MM.1S (cell line): Measurements from ENCODE around the gene RBMS3.

Experiments used
- DNase-seq: peaks from one replicate; pipeline ENCODE4 v3.0.0-alpha.2; 2015
- H2AFZ ChIP-seq: fragments of 300-600 bp; sonication (generic); 2 replicates; pipeline ENCODE4 v1.6.0; 2016; ENCODE audit warnings: antibody characterized with exemption, low read length
- H3F3A ChIP-seq: fragments of 300-600 bp; sonication (generic); 2 replicates; pipeline ENCODE4 v1.6.1; 2016; ENCODE audit warnings: mild to moderate bottlenecking, antibody characterized with exemption, low read length, moderate library complexity, mixed read lengths; ENCODE audit not compliant: insufficient read depth
- H3K27ac ChIP-seq: fragments of 300-600 bp; sonication (generic); 2 replicates; pipeline ENCODE4 v1.5.1; 2016; ENCODE audit warnings: mild to moderate bottlenecking, low read length
- H3K27me3 ChIP-seq: fragments of 300-600 bp; sonication (generic); replicated peaks from 2 replicates; pipeline ENCODE4 v1.6.0; 2016; ENCODE audit warnings: low read length; ENCODE audit not compliant: insufficient read depth
- H3K36me3 ChIP-seq: fragments of 300-600 bp; sonication (generic); replicated peaks from 2 replicates; pipeline ENCODE4 v1.6.1; 2016; ENCODE audit warnings: mild to moderate bottlenecking, low read length, mixed read lengths; ENCODE audit not compliant: insufficient read depth
- H3K4me1 ChIP-seq: fragments of 300-600 bp; sonication (generic); 2 replicates; pipeline ENCODE4 v1.6.1; 2016; ENCODE audit warnings: low read length, mixed read lengths
- H3K4me2 ChIP-seq: fragments of 300-600 bp; sonication (generic); 2 replicates; pipeline ENCODE4 v1.6.0; 2016; ENCODE audit warnings: low read depth, low read length
- H3K4me3 ChIP-seq: fragments of 300-600 bp; sonication (generic); 2 replicates; pipeline ENCODE4 v1.5.1; 2016; ENCODE audit warnings: low read length, mixed read lengths
- H3K79me2 ChIP-seq: fragments of 300-600 bp; sonication (generic); 2 replicates; pipeline ENCODE4 v1.6.1; 2016; ENCODE audit warnings: mixed run types, low read length, mixed read lengths
- H3K9ac ChIP-seq: fragments of 300-600 bp; sonication (generic); 2 replicates; pipeline ENCODE4 v1.6.1; 2016; ENCODE audit warnings: low read length, mixed read lengths
- H3K9me2 ChIP-seq: fragments of 300-600 bp; sonication (generic); replicated peaks from 2 replicates; pipeline ENCODE4 v1.6.1; 2016; ENCODE audit warnings: mild to moderate bottlenecking, low read length, mixed read lengths; ENCODE audit not compliant: insufficient read depth
- H3K9me3 ChIP-seq: fragments of 300-600 bp; sonication (generic); replicated peaks from 2 replicates; pipeline ENCODE4 v1.6.1; 2016; ENCODE audit warnings: mild to moderate bottlenecking, low read length, mixed read lengths; ENCODE audit not compliant: insufficient read depth
- H4K20me1 ChIP-seq: fragments of 300-600 bp; sonication (generic); 2 replicates; pipeline ENCODE4 v1.6.1; 2016; ENCODE audit warnings: mild to moderate bottlenecking, low read length, moderate library complexity, mixed read lengths; ENCODE audit not compliant: insufficient read depth
- CTCF ChIP-seq: fragments of 300-600 bp; sonication (generic); IDR thresholded peaks from 2 replicates; pipeline ENCODE4 v1.5.1; 2016; ENCODE audit warnings: antibody characterized with exemption, low read length, mixed read lengths
- EZH2 ChIP-seq: fragments of 300-600 bp; sonication (generic); optimal IDR thresholded peaks from 2 replicates; pipeline ENCODE3; 2017; ENCODE audit warnings: low read depth, mild to moderate bottlenecking, antibody characterized with exemption, low read length, mixed read lengths
- EZH2phosphoT487 ChIP-seq: fragments of 300-600 bp; sonication (generic); IDR thresholded peaks from 2 replicates; pipeline ENCODE4 v1.6.1; 2018; ENCODE audit warnings: antibody characterized with exemption, low read length

The RBMS3 gene

GRCh38 chr3:29903600-29903999, 622.7 kb downstream of the RBMS3 start:
- TF ChIP-seq EZH2 (no peak), EZH2phosphoT487 (no peak), CTCF (no peak)
- no peaks in the 10 kb centered on the region for H3K79me2 ChIP-seq
- no peaks in the 10 kb centered on the region for H3K9me2 ChIP-seq
- no peak overlapping the region for H3K9ac ChIP-seq
- no peak overlapping the region for H3K4me2 ChIP-seq
- no peaks in the 10 kb centered on the region for H3K4me1 ChIP-seq
- DNase-seq = no peak
- H3F3A ChIP-seq = no peaks in the 10 kb centered on the region
- no peak overlapping the region for H3K4me3 ChIP-seq
- H3K27ac ChIP-seq = no peak overlapping the region
- no peaks in the 10 kb centered on the region for H4K20me1 ChIP-seq
- no peak overlapping the region for H2AFZ ChIP-seq
- no peaks in the 10 kb centered on the region for H3K36me3 ChIP-seq
- no peaks in the 10 kb centered on the region for H3K9me3 ChIP-seq
- H3K27me3 ChIP-seq = no peaks in the 10 kb centered on the region

GRCh38 chr3:29906906-29907305, 626.0 kb downstream of the RBMS3 start:
- no peak for DNase-seq
- Histone ChIP-seq H3K9me3 (no peaks in the 10 kb centered on the region), H3F3A (no peaks in the 10 kb centered on the region), H3K27me3 (no peaks in the 10 kb centered on the region), H3K9ac (no peak overlapping the region), H3K79me2 (no peaks in the 10 kb centered on the region), H3K9me2 (no peaks in the 10 kb centered on the region), H4K20me1 (no peaks in the 10 kb centered on the region), H3K4me1 (no peaks in the 10 kb centered on the region), H3K27ac (no peak overlapping the region), H2AFZ (no peak overlapping the region), H3K4me3 (no peak overlapping the region), H3K36me3 (no peaks in the 10 kb centered on the region), H3K4me2 (no peak overlapping the region)
- TF ChIP-seq EZH2phosphoT487 = no peak
- no peak for TF ChIP-seq CTCF
- no peak for TF ChIP-seq EZH2

GRCh38 chr3:29912600-29913288, 631.9 kb downstream of the RBMS3 start:
- Histone ChIP-seq H3K9ac (no peak overlapping the region), H3K27ac (no peak overlapping the region), H3K9me2 (no peaks in the 10 kb centered on the region), H3F3A (no peaks in the 10 kb centered on the region), H4K20me1 (no peaks in the 10 kb centered on the region), H3K79me2 (no peaks in the 10 kb centered on the region), H3K4me2 (no peak overlapping the region), H3K9me3 (no peaks in the 10 kb centered on the region), H3K27me3 (no peaks in the 10 kb centered on the region), H3K4me1 (no peaks in the 10 kb centered on the region), H3K36me3 (no peaks in the 10 kb centered on the region), H2AFZ (no peak overlapping the region), H3K4me3 (no peak overlapping the region)
- DNase-seq = no peak
- TF ChIP-seq EZH2 = no peak
- no peak for TF ChIP-seq CTCF
- no peak for TF ChIP-seq EZH2phosphoT487
